Stimulated activated CD4-positive, alpha-beta T cell treated with anti-CD3 and anti-CD28 coated beads, TNF-alpha, amount 100 ng/mL, for 48 hours (primary cell): ENCODE data around the gene PTPN7.
"Not testable (repeated sequence)": the region's sequence is repeated elsewhere in the genome, so short reads cannot be mapped to it uniquely, and the experiment has no call there.

Experiments
- DNase-seq, 3 donors: peaks; one replicate each; pipeline ENCODE4 v3.0.0-alpha.2; 2020; ENCODE audit warnings: low read depth in 3 of 3

The PTPN7 gene

DNA sequence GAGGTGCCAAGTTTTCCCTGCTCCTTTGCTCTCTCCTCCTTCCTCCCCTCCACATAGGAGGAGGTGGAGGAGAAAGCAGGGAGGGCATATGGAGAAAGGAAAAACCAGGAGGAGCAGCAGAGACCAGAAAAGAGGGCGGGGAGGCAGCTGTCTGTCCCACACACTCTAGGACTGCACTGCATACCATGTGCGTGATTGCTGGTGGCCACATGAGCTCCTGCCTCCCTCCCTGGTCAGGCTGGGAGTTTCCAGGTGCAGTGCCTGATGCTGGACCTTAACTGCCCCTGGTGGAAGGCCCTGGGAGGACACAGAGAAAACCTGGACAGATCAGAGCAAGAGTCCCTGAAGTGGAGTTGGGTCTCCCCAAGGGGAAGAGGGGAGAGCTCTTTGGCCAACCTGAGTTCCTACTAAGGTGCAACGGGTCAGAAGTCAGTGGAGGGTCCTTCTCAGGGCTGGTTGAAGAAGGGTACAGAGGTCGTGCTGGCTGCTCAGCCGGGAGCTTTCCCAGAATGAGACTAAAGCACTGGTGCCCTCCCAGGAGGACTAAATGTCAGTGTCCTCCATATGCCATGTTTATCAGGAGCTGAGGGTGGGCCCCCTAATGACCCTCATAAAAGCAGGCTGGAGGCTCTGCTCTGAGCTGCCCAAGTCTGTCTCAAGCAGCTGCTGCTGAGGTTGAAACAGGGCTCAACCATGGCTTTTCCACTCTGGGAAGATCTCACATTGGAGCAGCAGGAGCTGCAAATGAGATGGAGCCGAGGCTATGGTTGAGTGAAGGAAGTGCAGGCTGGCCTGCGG, 29.7 kb upstream of the PTPN7 start:
- DNase-seq: no peak

DNA sequence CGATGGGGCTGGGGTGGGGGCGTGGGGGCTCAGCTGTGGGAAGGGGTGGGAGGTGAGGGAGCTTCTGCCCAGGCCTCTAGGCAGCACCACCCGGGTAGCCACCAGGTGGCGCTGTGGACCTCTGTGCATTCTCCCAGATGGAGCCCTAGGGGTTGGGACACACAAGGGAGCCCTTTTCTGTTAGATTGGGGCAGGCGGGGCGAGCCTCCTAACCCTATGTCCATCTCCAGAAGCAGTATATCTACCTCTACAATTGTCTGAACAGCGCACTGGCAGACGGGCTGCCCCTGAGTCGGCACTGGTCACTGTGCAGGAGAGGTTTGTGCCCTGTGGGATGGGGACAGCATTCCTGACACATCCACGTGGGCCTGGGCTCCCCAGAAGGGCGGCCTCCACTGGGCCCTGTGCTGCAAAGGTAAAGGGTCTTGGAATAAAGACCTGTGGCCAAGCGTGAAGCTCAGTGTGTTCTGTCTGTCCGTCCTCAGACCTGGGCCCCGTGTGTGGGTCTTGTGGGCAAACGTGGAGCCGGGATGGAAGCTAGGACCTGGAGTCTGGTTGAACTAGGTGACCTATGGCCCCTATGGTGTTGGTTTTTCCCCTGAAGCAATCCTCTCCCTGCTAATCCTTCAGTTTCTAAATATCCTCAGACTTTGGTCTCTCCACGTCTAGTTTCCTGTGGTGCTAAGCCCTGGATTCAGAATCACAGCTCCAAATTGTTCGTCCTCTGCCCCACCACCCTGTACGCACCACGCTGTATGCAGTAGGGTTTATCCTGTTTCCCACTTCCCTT, 28.8 kb upstream of the PTPN7 start:
- peak; percentile 64 to 83 (median 80) for DNase-seq

DNA sequence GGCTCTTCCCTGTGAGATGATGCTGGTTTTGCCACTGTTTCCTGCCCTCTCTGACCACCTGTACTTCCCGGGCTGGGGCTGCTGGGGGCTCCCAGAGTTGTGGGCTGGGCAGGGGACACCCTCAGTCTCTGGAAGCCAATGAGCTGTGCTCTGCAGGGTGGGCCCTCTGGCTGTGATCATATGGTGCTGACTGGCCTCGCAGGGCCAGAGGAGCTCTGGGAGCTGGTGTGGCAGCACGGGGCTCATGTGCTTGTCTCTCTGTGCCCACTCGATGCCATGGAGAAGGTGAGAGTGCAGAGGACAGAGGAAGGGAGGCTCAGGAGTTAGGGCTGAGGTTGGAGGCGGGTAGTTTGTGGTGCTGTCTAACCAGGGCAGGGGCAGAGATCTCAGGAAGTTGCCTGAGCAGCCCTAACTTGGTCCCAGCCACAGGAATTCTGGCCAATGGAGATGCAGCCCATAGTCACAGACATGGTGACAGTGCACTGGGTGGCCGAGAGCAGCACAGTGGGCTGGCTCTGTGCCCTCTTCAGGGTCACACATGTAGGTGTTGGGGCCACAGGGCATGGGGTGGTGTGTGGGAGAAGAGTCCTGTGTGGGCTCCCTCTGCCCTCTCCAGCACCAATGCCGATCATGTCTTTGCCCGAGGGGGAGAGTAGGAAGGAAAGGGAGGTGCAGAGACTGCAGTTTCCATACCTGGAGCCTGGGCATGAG, 27.4 kb upstream of the PTPN7 start:
- DNase-seq: no peak

DNA sequence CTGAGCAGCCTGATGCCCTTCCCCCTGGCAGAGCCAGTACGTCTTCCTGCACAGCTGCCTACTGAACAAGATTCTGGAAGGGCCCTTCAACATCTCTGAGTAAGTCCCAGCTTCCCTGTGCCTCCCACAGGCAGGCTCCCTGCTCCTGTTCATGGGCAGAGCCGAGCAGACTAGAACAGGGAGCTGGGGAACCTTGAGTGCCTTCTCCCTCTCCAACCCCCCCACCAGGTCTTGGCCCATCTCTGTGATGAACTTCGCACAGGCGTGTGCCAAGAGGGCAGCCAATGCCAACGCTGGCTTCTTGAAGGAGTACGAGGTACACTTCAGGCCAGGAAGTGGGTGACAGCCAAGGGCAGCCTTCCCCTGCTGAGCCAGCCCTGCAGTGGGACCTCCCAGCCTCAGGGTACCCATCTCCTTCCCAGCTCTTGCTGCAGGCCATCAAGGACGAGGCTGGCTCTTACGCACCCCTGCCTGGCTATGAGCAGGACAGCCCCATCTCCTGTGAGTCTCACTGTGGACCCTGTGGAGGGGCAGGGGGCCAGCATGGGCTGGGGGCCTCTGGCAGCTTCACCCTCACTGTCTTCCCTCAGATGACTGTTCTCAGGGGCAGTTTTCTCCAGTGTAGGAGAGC, 26.8 kb upstream of the PTPN7 start:
- DNase-seq: no peak

DNA sequence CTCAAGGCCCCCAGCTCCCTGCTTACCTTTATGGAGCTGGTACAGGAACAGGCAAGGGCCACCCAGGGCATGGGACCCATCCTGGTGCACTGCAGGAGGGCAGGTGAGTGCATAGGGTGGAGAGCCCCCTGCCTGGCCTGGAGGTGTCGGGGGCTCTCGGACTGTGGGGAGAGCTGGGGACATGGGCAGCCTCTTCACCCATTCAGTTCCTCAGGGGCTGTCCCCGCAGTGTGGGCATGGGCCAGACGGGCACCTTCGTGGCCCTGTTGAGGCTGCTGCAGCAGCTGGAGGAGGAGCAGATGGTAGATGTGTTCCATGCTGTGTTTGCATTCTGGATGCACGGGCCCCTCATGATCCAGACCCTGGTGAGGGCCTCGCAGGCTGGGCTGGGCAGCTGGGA, 25.9 kb upstream of the PTPN7 start:
- DNase-seq: no peak

GRCh38 chr1:202184750-202185460, 24.5 kb upstream of the PTPN7 start:
- peak; percentile 59 to 73 (median 67) for DNase-seq

GRCh38 chr1:202182040-202182877, 21.9 kb upstream of the PTPN7 start:
- no peak for DNase-seq

DNA sequence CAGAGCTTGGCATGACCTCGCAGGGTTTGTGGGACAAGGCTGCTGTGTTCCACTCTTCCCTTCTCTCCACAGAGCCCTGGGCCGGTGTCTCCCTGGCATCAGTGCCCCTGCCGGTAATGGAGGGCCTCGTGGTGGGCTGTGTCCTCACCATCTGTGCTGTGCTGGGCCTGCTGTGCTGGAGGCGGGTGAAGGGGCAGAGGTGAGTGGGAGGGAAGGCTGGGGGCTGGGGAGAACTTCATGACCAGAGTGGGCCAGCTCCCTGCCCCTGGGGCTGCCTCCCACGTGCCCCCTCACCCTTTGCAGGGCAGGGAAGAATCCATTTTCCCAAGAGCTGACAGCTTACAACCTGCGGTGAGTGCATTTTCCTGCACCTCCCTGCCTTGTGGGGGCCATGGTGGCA, 21.2 kb upstream of the PTPN7 start:
- DNase-seq: no peak

DNA sequence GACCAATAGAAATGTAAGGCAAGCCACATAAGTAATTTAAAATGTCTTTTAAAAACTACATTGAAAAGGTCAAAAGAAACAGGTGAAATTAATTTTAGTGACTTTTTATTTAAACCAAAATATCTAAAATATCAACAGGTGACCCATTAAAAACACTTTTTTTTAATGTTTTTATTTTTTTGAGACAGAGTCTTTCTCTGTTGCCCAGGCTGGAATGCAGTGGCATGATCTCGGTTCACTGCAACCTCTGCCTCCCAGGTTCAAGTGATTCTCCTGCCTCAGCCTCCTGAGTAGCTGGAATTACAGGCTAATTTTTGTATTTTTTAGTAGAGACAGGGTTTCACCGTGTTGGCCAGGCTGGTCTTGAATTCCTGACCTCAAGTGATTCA, 20.3 kb upstream of the PTPN7 start:
- not testable (repeated sequence) for DNase-seq

DNA sequence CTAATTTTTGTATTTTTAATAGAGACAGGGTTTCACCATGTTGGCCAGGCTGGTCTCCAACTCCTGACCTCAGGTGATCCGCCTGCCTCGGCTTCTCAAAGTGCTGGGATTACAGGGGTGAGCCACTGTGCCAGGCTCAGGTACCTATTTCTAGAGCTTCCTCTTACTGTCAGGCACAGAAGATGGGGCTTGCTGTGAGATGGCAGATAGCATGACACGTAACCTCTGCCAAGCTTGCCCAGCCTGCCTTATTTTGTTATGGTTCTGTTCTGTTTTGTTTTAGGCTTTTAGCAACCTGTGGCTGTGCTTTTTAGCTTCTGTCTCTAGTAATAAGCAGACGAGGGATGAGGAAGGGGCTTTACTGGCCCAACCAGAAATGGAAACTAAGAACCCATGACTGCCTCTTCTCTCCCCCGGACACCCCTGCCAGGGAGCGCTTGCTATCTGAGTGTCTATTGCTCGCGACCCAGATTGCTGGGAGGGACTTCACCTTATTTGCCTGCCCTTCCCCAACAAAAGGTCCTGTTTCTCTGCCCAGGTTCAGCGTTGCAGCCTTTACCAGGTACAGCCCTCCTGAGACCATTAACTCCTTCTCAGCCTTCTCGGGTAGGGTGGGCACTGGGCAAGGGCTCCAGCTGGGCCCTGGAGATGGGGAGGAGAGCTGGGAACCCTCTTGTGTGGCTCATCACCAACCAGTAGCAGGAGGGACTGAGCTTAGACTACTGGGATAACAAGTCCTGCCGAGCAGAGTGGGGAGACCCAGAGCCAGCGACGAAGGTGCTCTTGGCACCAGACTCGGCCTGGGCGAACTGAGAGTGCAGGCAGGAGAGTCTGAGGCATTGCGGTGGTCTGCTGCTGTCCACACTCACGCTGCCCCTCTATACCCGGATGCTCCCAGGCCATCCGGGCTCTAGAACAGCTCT, 19.7 kb upstream of the PTPN7 start:
- no peak for DNase-seq

- DNase-seq: no peak
Measured at GRCh38 chr1:202176949-202177927, 16.8 kb upstream of the PTPN7 start.

- DNase-seq: no peak
Measured at GRCh38 chr1:202173993-202174392, 13.6 kb upstream of the PTPN7 start.

GRCh38 chr1:202172015-202172355, 11.6 kb upstream of the PTPN7 start:
- DNase-seq: no peak

- no peak for DNase-seq
Measured at GRCh38 chr1:202171292-202172014, 11.1 kb upstream of the PTPN7 start.

GRCh38 chr1:202170726-202171125, 10.3 kb upstream of the PTPN7 start:
- no peak for DNase-seq

DNA sequence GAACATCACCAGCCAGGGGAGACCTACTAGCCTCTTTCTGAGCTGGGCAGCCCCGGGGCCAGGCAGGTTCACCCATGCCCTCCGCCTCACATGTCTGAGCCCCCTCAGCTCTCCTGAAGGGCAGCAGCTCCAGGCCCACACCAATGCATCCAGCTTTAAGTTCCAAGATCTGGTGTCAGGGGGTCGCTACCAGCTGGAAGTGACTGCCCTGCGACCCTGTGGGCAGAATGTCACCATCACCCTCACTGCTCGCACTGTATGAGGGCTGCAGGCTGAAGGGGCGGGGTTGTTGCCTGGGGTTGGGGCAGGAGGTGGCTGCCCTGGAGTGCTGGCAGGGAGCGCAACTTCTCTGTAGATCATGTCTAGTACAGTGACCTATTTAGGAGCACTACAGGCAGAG, 8.5 kb upstream of the PTPN7 start:
- DNase-seq: no peak

DNA sequence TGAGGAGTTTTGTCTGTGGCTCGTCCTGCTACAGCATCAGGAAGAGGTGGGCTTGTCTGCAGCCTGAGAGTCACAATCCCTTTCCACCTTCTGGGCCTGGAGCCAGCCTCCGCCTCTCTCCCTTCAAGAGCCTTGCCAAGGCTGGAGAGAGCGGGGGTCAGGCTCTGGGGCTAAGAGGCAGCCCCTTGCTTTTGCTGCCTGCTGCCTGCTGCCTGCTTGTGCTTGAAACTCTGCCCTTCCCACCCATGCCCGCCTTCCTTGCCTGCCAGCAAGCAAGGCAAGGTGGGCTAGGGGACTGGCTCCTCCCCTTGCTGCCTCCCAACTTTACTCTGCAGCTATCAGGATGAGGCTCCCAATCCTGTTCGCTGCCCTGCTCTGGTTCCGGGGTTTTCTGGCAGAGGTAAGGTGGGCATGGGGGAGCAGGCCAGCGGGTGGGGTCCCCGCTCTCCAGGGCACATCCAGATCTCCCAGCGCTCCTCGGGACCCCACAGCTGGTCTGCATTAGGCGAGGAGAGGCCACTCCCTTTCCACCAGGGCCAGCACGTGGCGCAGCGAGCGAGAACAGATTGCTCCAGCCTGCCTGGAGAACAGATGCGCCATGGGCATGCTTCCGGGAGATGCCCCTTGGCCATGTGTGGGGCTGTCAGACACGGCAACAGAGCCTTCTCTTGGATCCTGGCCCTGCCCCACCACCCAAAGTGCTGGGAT, 7.5 kb upstream of the PTPN7 start:
- DNase-seq: no peak
